OCI-LY7 (cell line): ENCODE data around the gene CCDC117. TPM values are rescaled to one million over a fixed set of nuclear protein-coding genes. Genes with fewer than 3 reads are reported as not detected.

ENCODE experiments used
- BruUV-seq: library from RNA; stranded (reverse); fragments of 400-500 nt; replicated peaks from 2 replicates; lab custom pipeline; 2021; lab: Mats Ljungman, UMichigan
- CTCF ChIA-PET: fragments of 300-600 bp; sonication (Branson Sonifier 250); formaldehyde crosslinking; loops from one replicate; lab custom pipeline; 2022; ENCODE audit warnings: antibody characterized with exemption; ENCODE audit not compliant: unreplicated experiment; lab: Charles Lee
- POLR2A ChIA-PET: fragments of 300-600 bp; sonication (Branson Sonifier 250); formaldehyde crosslinking; loops from one replicate; lab custom pipeline; 2022; ENCODE audit warnings: antibody characterized with exemption; lab: Charles Lee
- DNase-seq: peaks from one replicate; pipeline ENCODE4 v3.0.0-alpha.2; 2015; ENCODE audit warnings: low spot score
- H2AFZ ChIP-seq: fragments of 200-600 bp; sonication (generic), shearing (Covaris generic); 2 replicates; pipeline ENCODE4 v1.6.1; 2014; ENCODE audit warnings: mild to moderate bottlenecking, antibody characterized with exemption, low read length, moderate library complexity
- H3K27ac ChIP-seq: fragments of 200-600 bp; sonication (generic); 2 replicates; pipeline ENCODE4 v1.5.1; 2014; ENCODE audit warnings: mixed run types, low read depth, mild to moderate bottlenecking, moderate library complexity, low read length, inconsistent platforms; ENCODE audit not compliant: poor library complexity, severe bottlenecking
- H3K36me3 ChIP-seq: fragments of 200-600 bp; sonication (generic); 2 replicates; pipeline ENCODE4 v1.6.1; 2014; ENCODE audit warnings: mild to moderate bottlenecking, antibody characterized with exemption, low read length, moderate library complexity, mixed read lengths; ENCODE audit not compliant: insufficient read depth
- H3K4me1 ChIP-seq: fragments of 200-600 bp; sonication (generic); 2 replicates; pipeline ENCODE4 v1.5.1; 2014; ENCODE audit warnings: mild to moderate bottlenecking, low read length; ENCODE audit not compliant: insufficient read depth, poor library complexity, severe bottlenecking
- H3K4me2 ChIP-seq: fragments of 200-600 bp; sonication (generic); 2 replicates; pipeline ENCODE4 v1.6.1; 2014; ENCODE audit warnings: mild to moderate bottlenecking, low read length
- H3K4me3 ChIP-seq: fragments of 200-600 bp; sonication (generic); 2 replicates; pipeline ENCODE4 v1.5.1; 2014; ENCODE audit warnings: mild to moderate bottlenecking, low read depth, low read length; ENCODE audit not compliant: poor library complexity, severe bottlenecking
- H3K79me2 ChIP-seq: fragments of 200-600 bp; sonication (generic); 2 replicates; pipeline ENCODE4 v1.6.1; 2016; ENCODE audit warnings: low read depth, mild to moderate bottlenecking, low read length, moderate library complexity, mixed read lengths; ENCODE audit not compliant: insufficient read depth
- H3K9me2 ChIP-seq: fragments of 200-600 bp; sonication (generic); 2 replicates; pipeline ENCODE4 v1.6.1; 2016; ENCODE audit warnings: mild to moderate bottlenecking, low read length, mixed read lengths; ENCODE audit not compliant: insufficient read depth
- H3K9me3 ChIP-seq: fragments of 200-600 bp; sonication (generic); 2 replicates; pipeline ENCODE4 v1.6.1; 2014; ENCODE audit warnings: mild to moderate bottlenecking, mixed run types, low read length, mixed read lengths
- H4K20me1 ChIP-seq: fragments of 200-600 bp; sonication (generic); 2 replicates; pipeline ENCODE4 v1.6.1; 2014; ENCODE audit warnings: mild to moderate bottlenecking, antibody characterized with exemption, low read length, moderate library complexity, mixed read lengths; ENCODE audit not compliant: insufficient read depth
- CTCF ChIP-seq: fragments of 200-600 bp; sonication (generic); conservative IDR thresholded peaks from 2 replicates; pipeline ENCODE4 v1.5.1; 2014; ENCODE audit warnings: mild to moderate bottlenecking, antibody characterized with exemption, low read length, moderate library complexity, mixed read lengths
- EZH2phosphoT487 ChIP-seq: fragments of 200-600 bp; sonication (generic); IDR thresholded peaks from 2 replicates; pipeline ENCODE4 v1.6.1; 2018; ENCODE audit warnings: low read depth, borderline replicate concordance, mild to moderate bottlenecking, mixed run types, antibody characterized with exemption, low read length, moderate library complexity, mixed read lengths
- intact Hi-C: fragments of 100-400 bp; cut with micrococcal nuclease; formaldehyde crosslinking; loops from one replicate; pipeline ENCODE4 v1.10.0; 2022; ENCODE audit not compliant: unreplicated experiment
- total RNA-seq, 2 experiments: library from RNA; depleted of rRNA in 1 of 2; stranded (reverse); fragments of >200 nt in 1 of 2; shearing (Covaris generic) in 1 of 2; gene quantifications; 2 replicates each; pipeline ENCODE4 v1.2.3, GENCODE V29; 2014 to 2022

Gene CCDC117
- total RNA-seq, 2 experiments from 2014 or later: 21.4 to 34.1 TPM

- TF ChIP-seq CTCF (no peak), EZH2phosphoT487 (no peak)
- Histone ChIP-seq H3K9me2 (no peaks in the 10 kb centered on the region), H3K4me3 (peak overlapping the region; percentile 72), H2AFZ (peak overlapping the region; percentile 79; the same call in 1 of the 2 replicates), H3K79me2 (peaks cover 9% of the 10 kb centered on the region; the same call in 1 of the 2 replicates), H3K4me2 (peak overlapping the region; percentile 87), H3K9me3 (no peaks in the 10 kb centered on the region), H3K4me1 (peaks cover 39% of the 10 kb centered on the region), H3K27ac (no peak overlapping the region), H3K36me3 (peaks cover 35% of the 10 kb centered on the region), H4K20me1 (peaks cover 18% of the 10 kb centered on the region)
- CTCF ChIA-PET: no interaction called here
- POLR2A ChIA-PET: interaction anchor here (1.0 to 8.1 kb wide), 6 partner anchors 8 to 29 kb away, joined by 4 to 85 read pairs (median 4); no protein-coding TSS in a partner anchor
- peak; percentile 27 for DNase-seq
- intact Hi-C loops: no loop called here
- no TSS peak for BruUV-seq
These were observed 26.5 kb downstream of the CCDC117 start for GRCh38 chr22:28798810-28799605.

GRCh38 chr22:28799606-28800307, 27.3 kb downstream of the CCDC117 start:
- intact Hi-C loops: no loop called here
- H3K79me2 ChIP-seq: peaks cover 9% of the 10 kb centered on the region; the same call in 1 of the 2 replicates
- TSS peak; percentile 32 for BruUV-seq
- TF ChIP-seq CTCF: no peak
- no peak for TF ChIP-seq EZH2phosphoT487
- peak; percentile 27 for DNase-seq
- peak overlapping the region; percentile 72 for H3K4me3 ChIP-seq
- no peak overlapping the region for H3K27ac ChIP-seq
- H3K36me3 ChIP-seq: peaks cover 28% of the 10 kb centered on the region
- H3K9me2 ChIP-seq: no peaks in the 10 kb centered on the region
- peak overlapping the region; percentile 87 for H3K4me2 ChIP-seq
- peaks cover 39% of the 10 kb centered on the region for H3K4me1 ChIP-seq
- CTCF ChIA-PET: no interaction called here
- no peaks in the 10 kb centered on the region for H3K9me3 ChIP-seq
- H4K20me1 ChIP-seq: peaks cover 13% of the 10 kb centered on the region
- POLR2A ChIA-PET: interaction anchor here (0.6 to 8.1 kb wide), 6 partner anchors 9 to 588 kb away, joined by 3 to 85 read pairs (median 4); partner anchors contain the start of gene AP1B1
- peak overlapping the region; percentile 79; the same call in 1 of the 2 replicates for H2AFZ ChIP-seq
